ENCODE results near the gene TTC27. TPM values are rescaled to one million over a fixed set of nuclear protein-coding genes. Genes with fewer than 3 reads are reported as not detected.

The TTC27 gene
- total and polyA plus RNA-seq, 10 of the 15 experiments (the other 5 are each of a cell fraction or from before 2014, with no cell fraction given): 20.4 to 34.9 (median 26.0) TPM

GRCh38 chr2:32626639-32627221 is 1.1 kb upstream of the TTC27 start:
- no peak for FAIRE-seq
- no peak overlapping the region for H3K9ac ChIP-seq (ENCODE audit: control insufficient read depth, insufficient read depth, low read length)
- H3K4me3 ChIP-seq: peak overlapping the region; percentile 95

More at GRCh38 chr2:32626639-32627221, 1.1 kb upstream of the TTC27 start:
- H3K79me2 ChIP-seq (ENCODE audit: control insufficient read depth, insufficient read depth, low read length): peaks cover 13% of the 10 kb centered on the region
- no peaks in the 10 kb centered on the region for H4K20me1 ChIP-seq (ENCODE audit: control insufficient read depth, insufficient read depth)
- TF ChIP-seq USF1 (IDR thresholded peaks at IDR 0.05; ENCODE audit: borderline replicate concordance, extremely low read length, insufficient read depth, low read depth, low read length) (no peak), WRNIP1 (IDR thresholded peaks at IDR 0.05; ENCODE audit: borderline replicate concordance, low read depth, low read length) (no peak), CEBPB (IDR thresholded peaks at IDR 0.05; ENCODE audit: borderline replicate concordance in 1 of 2, low read depth in 2 of 2, low read length in 2 of 2) (no peak), ZBED1 (IDR thresholded peaks at IDR 0.05; ENCODE audit: borderline replicate concordance) (no peak), KDM1A (IDR thresholded peaks at IDR 0.05; ENCODE audit: borderline replicate concordance) (no peak), MYC (IDR thresholded peaks at IDR 0.05; ENCODE audit: insufficient read depth, insufficient read length, insufficient replicate concordance, low read length, severe bottlenecking) (no peak), SMAD1 (IDR thresholded peaks at IDR 0.05; ENCODE audit: low read depth, partially characterized antibody) (no peak), RAD21 (IDR thresholded peaks at IDR 0.05; ENCODE audit: insufficient read depth, low read depth, low read length) (no peak), RCOR1 (conservative IDR thresholded peaks at IDR 0.05; ENCODE audit: low read depth, low read length) (no peak), ZNF217 (IDR thresholded peaks at IDR 0.05) (no peak), NR2C1 (IDR thresholded peaks at IDR 0.05) (no peak), ZNF24 (IDR thresholded peaks at IDR 0.05) (no peak), TCF3 (IDR thresholded peaks at IDR 0.05; ENCODE audit: borderline replicate concordance, insufficient read depth, low read depth, low read length) (no peak), CREM (IDR thresholded peaks at IDR 0.05; ENCODE audit: low read depth) (no peak), NKRF (conservative IDR thresholded peaks at IDR 0.05) (no peak), TARDBP (IDR thresholded peaks at IDR 0.05; ENCODE audit: borderline replicate concordance) (no peak)
- ChIA-PET RAD21 (ENCODE audit: unreplicated experiment) (no interaction called here), POLR2A (interaction anchor here (0.6 kb wide), 1 partner anchor 92 kb away, joined by 3 read pairs; no protein-coding TSS in a partner anchor), SMC1A (ENCODE audit: uncharacterized antibody, unreplicated experiment) (interaction anchor here (0.5 kb wide), 1 partner anchor 213 kb away, joined by 3 read pairs; no protein-coding TSS in a partner anchor), CTCF (no interaction called here)
- DNase-seq (ENCODE audit: low read depth, low spot score) (no peak), ATAC-seq (no peak)
- peaks cover 2% of the 10 kb centered on the region; the same call in 1 of the 2 replicates for H3K4me1 ChIP-seq (ENCODE audit: control insufficient read depth, insufficient read depth, low read length)
- H3K36me3 ChIP-seq (ENCODE audit: control insufficient read depth in 2 of 2, insufficient read depth in 2 of 2, low read length in 1 of 2): peaks cover 0 to 2% of the 10 kb centered on the region in 2 experiments; a peak in 3 of 4 replicates
- H3K27me3 ChIP-seq (replicated peaks in 1 of 2; ENCODE audit: control insufficient read depth in 2 of 2, insufficient read depth in 2 of 2, low read length in 1 of 2): no peaks in the 10 kb centered on the region
- H3K4me2 ChIP-seq (ENCODE audit: control insufficient read depth, insufficient read depth): peak overlapping the region; percentile 88; the same call in 1 of the 2 replicates
- in situ Hi-C loops (cut with MboI): no loop called here
- H3K27ac ChIP-seq (ENCODE audit: control insufficient read depth, insufficient read depth): no peak overlapping the region
- WGBS (ENCODE audit: insufficient coverage, insufficient replicate concordance, low lambda C conversion rate, missing lambda C conversion rate): 75% methylated on average over 9 of the region's 13 CpGs
- no peak overlapping the region; the same call in 1 of the 2 replicates for H2AFZ ChIP-seq (ENCODE audit: control insufficient read depth, low read depth, low read length)
- BruUV-seq (replicated peaks): no TSS peak
- H3K9me3 ChIP-seq (replicated peaks; ENCODE audit: control insufficient read depth, insufficient read depth, low read length): no peaks in the 10 kb centered on the region
- intact Hi-C loops (cut with micrococcal nuclease; ENCODE audit: unreplicated experiment): no loop called here
